Measurements from ENCODE around the gene JMJD4.

JMJD4 gene, protein sequence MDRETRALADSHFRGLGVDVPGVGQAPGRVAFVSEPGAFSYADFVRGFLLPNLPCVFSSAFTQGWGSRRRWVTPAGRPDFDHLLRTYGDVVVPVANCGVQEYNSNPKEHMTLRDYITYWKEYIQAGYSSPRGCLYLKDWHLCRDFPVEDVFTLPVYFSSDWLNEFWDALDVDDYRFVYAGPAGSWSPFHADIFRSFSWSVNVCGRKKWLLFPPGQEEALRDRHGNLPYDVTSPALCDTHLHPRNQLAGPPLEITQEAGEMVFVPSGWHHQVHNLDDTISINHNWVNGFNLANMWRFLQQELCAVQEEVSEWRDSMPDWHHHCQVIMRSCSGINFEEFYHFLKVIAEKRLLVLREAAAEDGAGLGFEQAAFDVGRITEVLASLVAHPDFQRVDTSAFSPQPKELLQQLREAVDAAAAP

DNA sequence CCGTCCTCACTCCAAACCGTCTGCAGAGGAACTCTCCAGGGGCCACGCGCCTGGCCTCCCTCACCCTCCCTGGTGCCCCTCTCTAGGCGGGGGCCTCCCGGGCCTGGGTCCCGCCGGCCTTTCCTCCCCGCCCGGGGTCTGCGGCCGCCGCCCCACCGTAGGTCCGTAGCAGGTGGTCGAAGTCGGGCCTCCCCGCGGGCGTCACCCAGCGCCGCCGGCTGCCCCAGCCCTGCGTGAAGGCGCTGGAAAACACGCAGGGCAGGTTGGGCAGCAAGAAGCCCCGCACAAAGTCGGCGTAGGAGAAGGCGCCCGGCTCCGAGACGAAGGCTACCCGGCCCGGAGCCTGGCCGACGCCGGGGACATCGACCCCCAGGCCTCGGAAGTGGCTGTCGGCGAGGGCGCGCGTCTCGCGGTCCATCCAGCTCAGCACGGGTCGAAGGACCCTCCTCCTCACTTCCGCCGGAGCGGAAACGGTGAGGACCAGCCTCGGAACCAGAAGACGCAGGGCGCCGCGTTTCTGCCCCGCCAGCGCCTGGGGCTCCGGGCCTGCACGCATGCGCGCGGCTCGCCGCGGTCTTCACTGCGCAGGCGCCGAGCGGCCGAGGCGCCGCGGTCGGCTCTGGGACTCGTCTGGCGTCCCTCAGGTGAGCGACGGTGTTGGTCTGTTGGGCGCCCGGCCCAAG lies at the start of gene JMJD4, which contains the start of gene SNAP47:
Gene JMJD4, minus strand, starts transcription at position 447 of the 683 bp plus-strand sequence. Its CDS starts 29 bp downstream, at position 418.
Gene SNAP47, plus strand, starts transcription at position 580 of the 683 bp plus-strand sequence. CDS start 12,302 bp downstream, outside the sequence.
- peak; percentile 90 to 96 for DNase-seq

DNA sequence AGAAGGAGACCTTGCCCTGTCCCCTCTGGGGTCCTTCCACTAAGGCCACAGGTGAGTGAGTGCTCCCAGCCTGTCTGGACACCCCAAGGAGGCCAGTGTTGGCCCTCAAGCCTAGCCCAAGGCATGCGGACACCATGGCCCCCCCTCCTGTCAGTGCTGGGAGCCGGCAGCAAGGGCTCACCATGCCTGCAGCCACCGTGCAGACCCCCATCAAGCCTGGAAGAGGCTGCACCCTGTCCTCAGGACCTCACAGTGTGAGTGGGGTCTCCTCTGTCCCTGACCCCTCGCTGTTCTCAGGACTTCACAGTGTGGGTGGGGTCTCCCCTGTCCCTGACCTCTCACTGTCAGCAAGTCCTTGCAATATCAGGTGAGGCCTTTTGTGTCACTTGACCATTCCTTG lies 47.1 kb upstream of the JMJD4 start:
- DNase-seq, result no peak

- no peak for DNase-seq
Observed at GRCh38 chr1:227781314-227781930, 46.3 kb upstream of the JMJD4 start.

GRCh38 chr1:227780101-227781044 lies 45.3 kb upstream of the JMJD4 start:
- no peak for DNase-seq

DNA sequence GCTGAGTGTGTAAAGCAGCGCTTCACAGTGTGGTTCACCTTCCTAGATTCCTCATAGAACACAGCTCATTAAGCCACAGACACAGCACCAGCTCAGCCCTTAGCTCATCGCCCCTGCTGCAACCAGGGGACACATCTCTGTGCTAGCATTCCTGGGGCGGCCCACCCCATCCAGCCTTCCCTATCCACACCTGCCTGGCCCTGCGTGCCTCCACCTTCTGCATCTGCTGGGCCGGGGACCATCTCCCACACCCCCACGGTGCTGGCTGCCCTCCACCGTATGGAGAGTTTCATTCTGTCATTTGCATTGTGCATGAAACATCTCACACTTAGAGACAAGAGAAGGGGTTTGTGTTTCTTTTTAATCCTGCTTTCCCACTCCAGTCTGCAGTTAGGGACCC lies 44.6 kb upstream of the JMJD4 start:
- no peak for DNase-seq

DNA sequence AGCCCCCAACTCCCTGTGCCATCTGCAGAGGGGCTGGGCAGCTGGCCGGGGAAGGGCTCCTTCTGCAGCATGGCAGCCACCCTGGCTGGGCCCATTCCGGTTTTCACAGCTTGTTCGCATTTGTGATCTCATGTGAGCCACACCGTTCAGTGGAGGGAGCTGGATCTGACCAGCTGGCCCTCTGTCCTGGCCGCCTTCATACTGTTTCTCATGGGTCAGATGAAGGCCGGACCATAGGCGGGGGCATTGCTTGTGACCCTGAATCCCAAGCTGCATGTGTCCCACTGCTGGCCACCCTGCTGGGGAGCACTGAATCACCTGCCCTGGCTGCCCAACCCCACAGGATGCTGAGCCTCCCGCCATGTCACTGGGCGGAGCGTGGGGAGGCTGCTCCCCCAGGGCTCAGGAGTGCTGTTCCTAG lies 43.9 kb upstream of the JMJD4 start:
- no peak for DNase-seq

GRCh38 chr1:227778401-227778947 lies 43.4 kb upstream of the JMJD4 start:
- DNase-seq, result no peak

- no peak for DNase-seq
Observed at GRCh38 chr1:227777646-227778045, 42.5 kb upstream of the JMJD4 start.

- no peak for DNase-seq
Observed at GRCh38 chr1:227777156-227777555, 42.1 kb upstream of the JMJD4 start.

GRCh38 chr1:227776331-227776771 lies 41.2 kb upstream of the JMJD4 start:
- no peak for DNase-seq

- no peak for DNase-seq
Observed at GRCh38 chr1:227775841-227776240, 40.7 kb upstream of the JMJD4 start.

GRCh38 chr1:227774821-227775661 lies 39.9 kb upstream of the JMJD4 start:
- DNase-seq, result no peak

DNA sequence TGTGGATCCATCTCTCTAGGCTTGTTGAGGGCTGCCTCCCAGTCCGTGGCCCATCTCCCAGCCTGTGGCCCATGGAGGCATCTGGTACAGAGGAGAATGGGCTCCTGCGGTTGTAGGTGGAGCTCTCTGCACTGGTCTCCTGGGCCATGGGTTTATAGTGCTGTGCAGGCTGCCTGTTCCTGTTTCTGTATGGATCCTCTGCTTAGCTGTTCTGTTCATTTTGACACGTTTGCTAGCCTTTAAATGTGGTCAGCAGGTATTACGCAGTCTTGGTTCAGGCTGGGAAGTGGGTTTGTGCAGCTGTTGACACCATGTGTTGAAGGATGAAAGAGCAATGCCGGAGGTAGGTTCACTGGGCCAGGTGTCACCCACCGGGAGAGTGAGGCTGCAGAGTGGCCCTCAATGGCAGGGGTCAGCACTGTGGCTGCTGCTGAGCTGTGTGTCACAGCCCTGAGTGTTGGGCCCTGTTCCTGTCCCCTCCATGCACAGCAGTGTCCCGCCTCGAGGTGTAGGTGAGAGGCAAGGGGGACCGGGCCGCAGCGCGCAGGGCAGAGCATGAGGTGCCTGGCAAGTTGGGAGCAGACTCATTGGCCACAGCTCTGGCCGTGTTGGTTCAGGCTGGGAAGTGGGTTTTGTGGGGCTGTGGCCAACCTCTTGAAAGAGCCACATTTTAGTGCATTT lies 39.1 kb upstream of the JMJD4 start:
- DNase-seq, result peak in 1 of 2 experiments; percentile 64

DNA sequence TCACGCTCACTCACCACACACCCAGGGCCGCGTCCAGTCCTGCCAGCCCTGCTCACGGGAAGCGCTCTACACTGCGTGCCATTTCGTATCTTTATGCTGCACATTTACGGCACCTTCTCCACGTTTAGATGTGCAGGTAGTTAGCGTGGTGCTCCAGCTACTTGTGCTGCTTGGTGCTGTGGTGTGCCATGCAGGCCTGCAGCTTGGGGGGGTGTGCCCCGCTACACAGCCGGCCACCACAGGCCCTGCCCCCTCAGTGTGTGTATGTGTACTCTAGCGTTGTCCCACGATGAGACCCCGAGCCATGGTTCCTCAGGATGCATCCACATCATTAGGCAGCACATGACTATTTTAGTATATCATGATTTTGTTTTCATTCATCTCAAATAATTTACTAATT lies 38.5 kb upstream of the JMJD4 start:
- no peak for DNase-seq

DNA sequence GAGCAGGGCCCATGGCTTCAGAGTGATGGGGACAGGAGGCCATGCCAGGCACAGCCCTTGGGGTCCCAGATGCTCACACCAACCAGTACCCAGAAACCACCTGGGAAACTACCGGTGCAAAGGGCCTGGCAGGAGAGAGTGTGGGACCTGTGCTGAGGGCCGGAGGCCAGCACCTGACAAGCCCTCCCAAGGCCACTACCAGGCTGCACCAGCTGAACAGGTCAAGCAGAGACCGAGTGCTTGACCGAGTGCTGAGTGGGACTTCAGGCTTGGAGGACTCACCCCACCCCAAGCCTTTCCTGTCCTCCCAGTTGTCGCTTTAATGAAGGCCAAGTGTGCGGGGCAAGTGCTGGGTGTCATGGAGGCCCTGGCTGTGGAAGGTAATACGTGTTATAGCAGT lies 36.7 kb upstream of the JMJD4 start:
- DNase-seq, result no peak

GRCh38 chr1:227771326-227771725 lies 36.2 kb upstream of the JMJD4 start:
- DNase-seq, result no peak

- DNase-seq, result no peak
Observed at GRCh38 chr1:227770812-227771211, 35.7 kb upstream of the JMJD4 start.

GRCh38 chr1:227769936-227770494 lies 34.9 kb upstream of the JMJD4 start:
- no peak for DNase-seq

- no peak for DNase-seq
Observed at GRCh38 chr1:227769047-227769935, 34.2 kb upstream of the JMJD4 start.
